HG03135 (cell line): ENCODE measurements around the gene VEGFA.

Experiments used
- ATAC-seq: cut with Tn5 transposase; IDR thresholded peaks from one replicate; pipeline ENCODE4 v1.9.1; 2021; ENCODE audit warnings: mild to moderate bottlenecking, moderate library complexity; ENCODE audit not compliant: unreplicated experiment

VEGFA gene

DNA sequence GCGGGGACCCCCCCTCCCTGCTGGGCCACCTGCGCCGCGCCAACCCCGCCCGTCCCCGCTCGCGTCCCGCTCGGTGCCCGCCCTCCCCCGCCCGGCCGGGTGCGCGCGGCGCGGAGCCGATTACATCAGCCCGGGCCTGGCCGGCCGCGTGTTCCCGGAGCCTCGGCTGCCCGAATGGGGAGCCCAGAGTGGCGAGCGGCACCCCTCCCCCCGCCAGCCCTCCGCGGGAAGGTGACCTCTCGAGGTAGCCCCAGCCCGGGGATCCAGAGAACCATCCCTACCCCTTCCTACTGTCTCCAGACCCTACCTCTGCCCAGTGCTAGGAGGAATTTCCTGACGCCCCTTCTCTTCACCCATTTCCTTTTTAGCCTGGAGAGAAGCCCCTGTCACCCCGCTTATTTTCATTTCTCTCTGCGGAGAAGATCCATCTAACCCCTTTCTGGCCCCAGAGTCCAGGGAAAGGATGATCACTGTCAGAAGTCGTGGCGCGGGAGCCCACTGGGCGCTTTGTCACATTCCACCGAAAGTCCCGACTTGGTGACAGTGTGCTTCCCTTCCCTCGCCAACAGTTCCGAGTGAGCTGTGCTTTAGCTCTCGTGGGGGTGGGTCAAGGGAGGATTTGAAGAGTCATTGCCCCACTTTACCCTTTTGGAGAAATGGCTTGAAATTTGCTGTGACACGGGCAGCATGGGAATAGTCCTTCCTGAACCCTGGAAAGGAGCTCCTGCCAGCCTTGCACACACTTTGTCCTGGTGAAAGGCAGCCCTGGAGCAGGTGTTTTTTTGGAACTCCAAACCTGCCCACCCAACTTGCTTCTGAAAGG is 2.1 kb downstream of the VEGFA start:
- no peak for ATAC-seq

DNA sequence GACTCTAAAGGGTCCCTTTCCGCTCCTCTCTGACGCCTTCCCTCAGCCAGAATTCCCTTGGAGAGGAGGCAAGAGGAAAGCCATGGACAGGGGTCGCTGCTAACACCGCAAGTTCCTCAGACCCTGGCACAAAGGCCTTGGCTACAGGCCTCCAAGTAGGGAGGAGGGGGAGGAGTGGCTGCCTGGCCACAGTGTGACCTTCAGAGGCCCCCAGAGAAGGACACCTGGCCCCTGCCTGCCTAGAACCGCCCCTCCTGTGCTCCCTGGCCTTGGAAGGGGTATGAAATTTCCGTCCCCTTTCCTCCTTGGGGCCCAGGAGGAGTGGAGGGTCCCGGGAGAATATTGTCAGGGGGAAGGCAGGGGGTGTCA is 2.7 kb downstream of the VEGFA start:
- no peak for ATAC-seq

DNA sequence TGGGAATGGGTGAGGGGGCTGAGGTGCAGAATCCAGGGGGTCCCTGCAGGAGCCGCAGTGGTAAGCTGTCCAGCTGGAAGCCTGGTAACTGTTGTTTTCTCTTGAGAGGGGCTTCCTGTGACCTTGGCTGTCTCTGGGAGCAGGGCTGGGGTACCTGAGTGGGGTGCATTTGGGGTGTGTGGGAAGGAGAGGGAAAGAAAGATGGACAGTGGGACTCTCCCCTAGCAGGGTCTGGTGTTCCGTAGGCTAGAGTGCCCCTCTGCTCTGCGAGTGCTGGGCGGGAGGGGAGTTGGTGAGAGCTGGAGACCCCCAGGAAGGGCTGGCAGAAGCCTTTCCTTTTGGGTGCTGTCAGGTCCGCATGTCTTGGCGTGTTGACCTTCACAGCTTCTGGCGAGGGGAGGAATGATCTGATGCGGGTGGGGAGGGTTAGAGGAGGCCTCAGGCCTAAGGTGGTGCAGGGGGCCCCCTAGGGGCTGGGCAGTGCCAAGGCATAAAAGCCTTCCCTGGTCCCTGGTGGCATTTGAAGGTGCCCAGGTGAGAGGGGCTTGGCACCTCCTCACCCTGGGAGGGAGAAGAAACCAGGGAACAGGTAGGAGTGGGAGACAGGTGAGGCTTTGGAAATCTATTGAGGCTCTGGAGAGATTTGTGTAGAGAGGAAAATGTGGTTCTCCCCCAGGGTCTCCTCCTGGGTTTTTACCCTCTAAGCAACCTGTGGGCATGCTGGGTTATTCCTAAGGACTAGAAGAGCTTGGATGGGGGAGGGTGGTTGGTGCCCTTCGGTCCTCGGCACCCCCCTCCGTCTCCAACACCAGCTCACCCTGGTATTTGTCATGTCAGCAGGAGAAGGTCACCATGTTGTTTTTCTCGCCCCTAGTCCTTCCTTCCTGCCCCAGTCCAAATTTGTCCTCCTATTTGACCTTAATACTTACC is 3.3 kb downstream of the VEGFA start:
- no peak for ATAC-seq

DNA sequence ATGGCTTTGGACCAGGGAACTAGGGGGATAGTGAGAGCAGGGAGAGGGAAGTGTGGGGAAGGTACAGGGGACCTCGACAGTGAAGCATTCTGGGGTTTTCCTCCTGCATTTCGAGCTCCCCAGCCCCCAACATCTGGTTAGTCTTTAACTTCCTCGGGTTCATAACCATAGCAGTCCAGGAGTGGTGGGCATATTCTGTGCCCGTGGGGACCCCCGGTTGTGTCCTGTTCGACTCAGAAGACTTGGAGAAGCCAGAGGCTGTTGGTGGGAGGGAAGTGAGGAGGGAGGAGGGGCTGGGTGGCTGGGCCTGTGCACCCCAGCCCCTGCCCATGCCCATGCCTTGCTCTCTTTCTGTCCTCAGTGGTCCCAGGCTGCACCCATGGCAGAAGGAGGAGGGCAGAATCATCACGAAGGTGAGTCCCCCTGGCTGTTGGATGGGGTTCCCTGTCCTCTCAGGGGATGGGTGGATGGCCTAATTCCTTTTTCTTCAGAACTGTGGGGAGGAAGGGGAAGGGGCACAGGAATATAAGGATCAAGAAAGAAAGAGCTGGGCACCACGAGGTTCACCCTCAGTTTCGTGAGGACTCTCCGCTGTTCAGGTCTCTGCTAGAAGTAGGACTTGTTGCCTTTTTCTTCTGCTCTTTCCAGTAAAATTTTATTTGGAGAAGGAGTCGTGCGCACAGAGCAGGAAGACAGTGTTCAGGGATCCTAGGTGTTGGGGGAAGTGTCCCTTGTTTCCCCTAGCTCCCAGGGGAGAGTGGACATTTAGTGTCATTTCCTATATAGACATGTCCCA is 4.2 kb downstream of the VEGFA start:
- no peak for ATAC-seq

DNA sequence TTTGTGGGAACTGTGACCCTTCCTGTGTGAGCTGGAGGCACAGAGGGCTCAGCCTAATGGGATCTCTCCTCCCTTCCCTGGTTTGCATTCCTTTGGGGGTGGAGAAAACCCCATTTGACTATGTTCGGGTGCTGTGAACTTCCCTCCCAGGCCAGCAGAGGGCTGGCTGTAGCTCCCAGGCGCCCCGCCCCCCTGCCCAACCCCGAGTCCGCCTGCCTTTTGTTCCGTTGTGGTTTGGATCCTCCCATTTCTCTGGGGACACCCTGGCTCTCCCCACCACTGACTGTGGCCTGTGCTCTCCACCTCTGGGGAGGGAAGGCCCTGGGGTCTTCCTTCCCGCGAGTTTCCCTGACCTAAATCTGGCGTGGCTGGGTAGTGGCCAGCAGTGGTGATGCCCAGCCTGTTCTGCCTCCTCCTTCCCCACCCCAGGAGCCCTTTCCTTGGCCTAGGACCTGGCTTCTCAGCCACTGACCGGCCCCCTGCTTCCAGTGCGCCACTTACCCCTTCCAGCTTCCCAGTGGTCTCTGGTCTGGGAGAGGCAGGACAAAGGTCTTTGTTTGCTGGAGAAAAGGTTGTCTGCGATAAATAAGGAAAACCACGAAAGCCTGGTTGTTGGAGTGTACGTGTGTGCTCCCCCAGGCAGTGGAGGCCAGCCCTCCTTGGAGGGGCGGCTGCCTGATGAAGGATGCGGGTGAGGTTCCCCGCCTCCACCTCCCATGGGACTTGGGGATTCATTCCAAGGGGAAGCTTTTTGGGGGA is 4.9 kb downstream of the VEGFA start:
- no peak for ATAC-seq

DNA sequence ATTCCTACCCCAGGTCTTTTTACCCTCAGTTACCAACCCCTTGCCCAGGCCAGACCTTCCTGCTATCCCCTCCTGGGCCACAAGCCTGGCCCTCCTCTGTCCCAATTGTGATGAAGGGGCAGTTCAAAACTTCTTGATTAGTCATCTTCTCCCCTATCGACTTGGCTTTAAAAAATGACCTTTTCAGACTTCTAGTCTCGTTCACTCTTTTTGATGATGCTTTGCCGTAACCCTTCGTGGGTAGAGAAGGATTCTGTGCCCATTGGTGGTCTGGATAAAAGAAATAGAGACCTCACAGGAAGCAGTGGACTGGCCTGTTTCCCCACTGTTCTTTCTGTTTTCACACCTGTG is 5.5 kb downstream of the VEGFA start:
- ATAC-seq, result no peak

DNA sequence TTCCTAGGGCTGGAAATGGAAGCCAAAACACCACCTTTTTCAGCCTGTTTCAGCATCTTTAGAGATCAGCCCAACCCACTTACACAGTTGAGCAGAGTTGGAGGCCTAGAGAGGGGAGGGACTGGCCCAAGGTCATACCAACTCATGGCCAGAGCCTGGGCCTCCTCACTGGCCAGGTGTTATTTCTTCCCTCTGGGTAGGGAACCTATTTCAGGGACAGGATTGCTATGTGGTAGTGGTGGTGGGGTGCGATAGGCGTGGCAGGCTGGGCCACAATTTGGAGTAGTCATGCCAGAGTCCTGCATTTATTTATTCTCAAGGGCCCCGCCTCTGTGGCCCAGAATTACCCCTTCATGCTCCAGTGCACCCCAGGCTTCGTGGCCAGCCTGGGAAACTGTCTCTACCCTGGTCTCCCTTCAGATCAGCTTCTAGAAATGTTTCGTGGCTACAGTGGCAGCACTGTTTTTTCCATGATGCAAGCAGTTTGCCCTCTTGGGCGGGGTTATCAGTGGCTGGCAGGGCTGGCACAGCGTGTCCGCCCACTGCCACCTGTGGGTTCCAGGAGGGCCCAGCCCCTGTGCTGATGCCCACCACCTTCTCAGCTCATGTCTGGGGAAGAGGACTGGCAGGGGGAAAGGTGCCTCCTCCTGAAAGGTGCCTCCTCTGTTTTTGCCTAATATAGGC is 6.2 kb downstream of the VEGFA start:
- ATAC-seq, result no peak

DNA sequence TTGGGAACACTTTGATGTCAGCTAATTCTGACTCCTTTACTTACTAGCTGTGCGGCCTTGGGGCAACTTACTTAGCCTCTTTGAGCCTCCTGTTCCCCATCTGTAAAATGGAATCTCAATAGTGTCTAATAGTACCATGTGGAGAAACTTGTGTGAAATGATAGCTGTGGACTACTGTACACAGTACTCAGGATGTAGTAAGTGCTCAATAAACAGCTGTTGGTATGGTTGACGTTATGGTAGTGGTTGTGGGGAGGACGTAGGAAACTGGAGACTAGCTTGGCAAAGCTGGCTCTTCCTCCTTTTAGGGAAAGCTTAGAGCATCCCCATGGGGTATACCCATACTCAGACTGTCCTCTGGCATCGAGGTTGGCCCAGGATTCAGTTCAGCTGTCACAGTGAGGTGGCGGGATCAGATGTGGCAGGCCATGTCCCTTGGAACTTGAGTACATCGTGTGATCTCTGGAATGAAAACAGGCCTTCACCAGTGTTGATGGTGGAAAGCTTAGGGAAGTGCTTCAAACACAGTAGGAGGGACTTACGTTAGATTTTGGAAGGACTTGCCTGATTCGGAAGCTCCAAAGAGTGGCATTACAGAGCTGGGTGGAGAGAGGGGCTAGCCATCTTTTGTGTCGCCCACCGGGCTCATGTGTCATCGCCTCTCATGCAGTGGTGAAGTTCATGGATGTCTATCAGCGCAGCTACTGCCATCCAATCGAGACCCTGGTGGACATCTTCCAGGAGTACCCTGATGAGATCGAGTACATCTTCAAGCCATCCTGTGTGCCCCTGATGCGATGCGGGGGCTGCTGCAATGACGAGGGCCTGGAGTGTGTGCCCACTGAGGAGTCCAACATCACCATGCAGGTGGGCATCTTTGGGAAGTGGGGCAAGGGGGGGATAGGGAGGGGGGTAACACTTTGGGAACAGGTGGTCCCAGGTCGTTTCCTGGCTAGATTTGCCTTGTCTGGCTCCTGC is 7.1 kb downstream of the VEGFA start:
- ATAC-seq, result no peak

DNA sequence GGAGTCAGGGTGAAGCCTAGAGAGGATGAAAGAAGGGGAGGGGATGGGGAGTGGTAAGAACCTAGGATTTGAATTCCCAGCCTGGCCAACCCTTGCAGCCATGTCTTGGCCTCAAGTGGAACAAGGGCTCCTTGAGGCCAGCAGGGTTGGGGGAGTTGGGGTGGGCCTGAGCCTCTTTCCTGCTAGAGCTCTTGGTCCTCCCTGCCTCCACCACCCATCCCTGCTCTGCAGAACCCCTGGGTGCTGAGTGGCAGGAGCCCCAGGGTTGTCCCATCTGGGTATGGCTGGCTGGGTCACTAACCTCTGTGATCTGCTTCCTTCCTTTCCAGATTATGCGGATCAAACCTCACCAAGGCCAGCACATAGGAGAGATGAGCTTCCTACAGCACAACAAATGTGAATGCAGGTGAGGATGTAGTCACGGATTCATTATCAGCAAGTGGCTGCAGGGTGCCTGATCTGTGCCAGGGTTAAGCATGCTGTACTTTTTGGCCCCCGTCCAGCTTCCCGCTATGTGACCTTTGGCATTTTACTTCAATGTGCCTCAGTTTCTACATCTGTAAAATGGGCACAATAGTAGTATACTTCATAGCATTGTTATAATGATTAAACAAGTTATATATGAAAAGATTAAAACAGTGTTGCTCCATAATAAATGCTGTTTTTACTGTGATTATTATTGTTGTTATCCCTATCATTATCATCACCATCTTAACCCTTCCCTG is 8.3 kb downstream of the VEGFA start:
- ATAC-seq, result no peak

DNA sequence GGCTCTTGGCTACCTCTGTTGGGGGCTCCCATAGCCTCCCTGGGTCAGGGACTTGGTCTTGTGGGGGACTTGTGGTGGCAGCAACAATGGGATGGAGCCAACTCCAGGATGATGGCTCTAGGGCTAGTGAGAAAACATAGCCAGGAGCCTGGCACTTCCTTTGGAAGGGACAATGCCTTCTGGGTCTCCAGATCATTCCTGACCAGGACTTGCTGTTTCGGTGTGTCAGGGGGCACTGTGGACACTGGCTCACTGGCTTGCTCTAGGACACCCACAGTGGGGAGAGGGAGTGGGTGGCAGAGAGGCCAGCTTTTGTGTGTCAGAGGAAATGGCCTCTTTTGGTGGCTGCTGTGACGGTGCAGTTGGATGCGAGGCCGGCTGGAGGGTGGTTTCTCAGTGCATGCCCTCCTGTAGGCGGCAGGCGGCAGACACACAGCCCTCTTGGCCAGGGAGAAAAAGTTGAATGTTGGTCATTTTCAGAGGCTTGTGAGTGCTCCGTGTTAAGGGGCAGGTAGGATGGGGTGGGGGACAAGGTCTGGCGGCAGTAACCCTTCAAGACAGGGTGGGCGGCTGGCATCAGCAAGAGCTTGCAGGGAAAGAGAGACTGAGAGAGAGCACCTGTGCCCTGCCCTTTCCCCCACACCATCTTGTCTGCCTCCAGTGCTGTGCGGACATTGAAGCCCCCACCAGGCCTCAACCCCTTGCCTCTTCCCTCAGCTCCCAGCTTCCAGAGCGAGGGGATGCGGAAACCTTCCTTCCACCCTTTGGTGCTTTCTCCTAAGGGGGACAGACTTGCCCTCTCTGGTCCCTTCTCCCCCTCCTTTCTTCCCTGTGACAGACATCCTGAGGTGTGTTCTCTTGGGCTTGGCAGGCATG is 9.2 kb downstream of the VEGFA start:
- no peak for ATAC-seq

DNA sequence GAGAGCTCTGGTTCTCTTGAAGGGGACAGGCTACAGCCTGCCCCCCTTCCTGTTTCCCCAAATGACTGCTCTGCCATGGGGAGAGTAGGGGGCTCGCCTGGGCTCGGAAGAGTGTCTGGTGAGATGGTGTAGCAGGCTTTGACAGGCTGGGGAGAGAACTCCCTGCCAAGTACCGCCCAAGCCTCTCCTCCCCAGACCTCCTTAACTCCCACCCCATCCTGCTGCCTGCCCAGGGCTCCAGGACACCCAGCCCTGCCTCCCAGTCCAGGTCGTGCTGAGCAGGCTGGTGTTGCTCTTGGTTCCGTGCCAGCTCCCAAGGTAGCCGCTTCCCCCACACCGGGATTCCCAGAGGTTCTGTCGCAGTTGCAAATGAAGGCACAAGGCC is 9.8 kb downstream of the VEGFA start:
- ATAC-seq, result no peak

DNA sequence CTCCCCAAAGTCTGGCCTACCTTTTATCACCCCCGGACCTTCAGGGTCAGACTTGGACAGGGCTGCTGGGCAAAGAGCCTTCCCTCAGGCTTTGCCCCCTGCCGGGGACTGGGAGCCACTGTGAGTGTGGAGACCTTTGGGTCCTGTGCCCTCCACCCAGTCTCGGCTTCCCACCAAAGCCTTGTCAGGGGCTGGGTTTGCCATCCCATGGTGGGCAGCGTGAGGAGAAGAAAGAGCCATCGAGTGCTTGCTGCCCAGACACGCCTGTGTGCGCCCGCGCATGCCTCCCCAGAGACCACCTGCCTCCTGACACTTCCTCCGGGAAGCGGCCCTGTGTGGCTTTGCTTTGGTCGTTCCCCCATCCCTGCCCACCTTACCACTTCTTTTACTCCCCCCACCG is 10.3 kb downstream of the VEGFA start:
- ATAC-seq, result no peak

DNA sequence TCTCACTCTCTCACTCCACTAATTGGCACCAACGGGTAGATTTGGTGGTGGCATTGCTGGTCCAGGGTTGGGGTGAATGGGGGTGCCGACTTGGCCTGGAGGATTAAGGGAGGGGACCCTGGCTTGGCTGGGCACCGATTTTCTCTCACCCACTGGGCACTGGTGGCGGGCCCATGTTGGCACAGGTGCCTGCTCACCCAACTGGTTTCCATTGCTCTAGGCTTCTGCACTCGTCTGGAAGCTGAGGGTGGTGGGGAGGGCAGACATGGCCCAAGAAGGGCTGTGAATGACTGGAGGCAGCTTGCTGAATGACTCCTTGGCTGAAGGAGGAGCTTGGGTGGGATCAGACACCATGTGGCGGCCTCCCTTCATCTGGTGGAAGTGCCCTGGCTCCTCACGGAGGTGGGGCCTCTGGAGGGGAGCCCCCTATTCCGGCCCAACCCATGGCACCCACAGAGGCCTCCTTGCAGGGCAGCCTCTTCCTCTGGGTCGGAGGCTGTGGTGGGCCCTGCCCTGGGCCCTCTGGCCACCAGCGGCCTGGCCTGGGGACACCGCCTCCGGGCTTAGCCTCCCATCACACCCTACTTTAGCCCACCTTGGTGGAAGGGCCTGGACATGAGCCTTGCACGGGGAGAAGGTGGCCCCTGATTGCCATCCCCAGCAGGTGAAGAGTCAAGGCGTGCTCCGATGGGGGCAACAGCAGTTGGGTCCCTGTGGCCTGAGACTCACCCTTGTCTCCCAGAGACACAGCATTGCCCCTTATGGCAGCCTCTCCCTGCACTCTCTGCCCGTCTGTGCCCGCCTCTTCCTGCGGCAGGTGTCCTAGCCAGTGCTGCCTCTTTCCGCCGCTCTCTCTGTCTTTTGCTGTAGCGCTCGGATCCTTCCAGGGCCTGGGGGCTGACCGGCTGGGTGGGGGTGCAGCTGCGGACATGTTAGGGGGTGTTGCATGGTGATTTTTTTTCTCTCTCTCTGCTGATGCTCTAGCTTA is 11.2 kb downstream of the VEGFA start:
- no peak for ATAC-seq

DNA sequence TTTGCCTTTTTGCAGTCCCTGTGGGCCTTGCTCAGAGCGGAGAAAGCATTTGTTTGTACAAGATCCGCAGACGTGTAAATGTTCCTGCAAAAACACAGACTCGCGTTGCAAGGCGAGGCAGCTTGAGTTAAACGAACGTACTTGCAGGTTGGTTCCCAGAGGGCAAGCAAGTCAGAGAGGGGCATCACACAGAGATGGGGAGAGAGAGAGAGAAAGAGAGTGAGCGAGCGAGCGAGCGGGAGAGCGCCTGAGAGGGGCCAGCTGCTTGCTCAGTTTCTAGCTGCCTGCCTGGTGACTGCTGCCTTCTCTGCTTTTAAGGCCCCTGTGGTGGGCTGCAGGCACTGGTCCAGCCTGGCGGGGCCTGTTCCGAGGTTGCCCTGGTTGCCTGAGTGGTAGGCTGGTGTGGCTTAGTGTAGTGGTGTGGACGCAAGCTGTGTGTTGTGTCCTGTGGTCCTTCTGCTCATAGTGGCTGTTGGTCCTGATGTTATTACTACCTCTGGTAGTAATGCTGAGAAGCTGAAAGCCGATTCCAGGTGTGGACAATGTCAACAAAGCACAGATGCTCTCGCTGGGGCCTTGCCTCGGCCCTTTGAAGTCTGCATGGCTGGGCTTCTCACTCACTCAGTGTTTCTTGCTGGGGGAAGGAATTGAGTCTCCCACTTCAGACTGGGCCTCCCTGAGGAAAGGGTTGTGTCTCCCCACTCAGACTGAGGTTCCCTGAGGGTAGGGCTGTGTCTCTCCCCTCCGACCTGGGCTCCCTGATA is 12.1 kb downstream of the VEGFA start:
- ATAC-seq, result no peak

DNA sequence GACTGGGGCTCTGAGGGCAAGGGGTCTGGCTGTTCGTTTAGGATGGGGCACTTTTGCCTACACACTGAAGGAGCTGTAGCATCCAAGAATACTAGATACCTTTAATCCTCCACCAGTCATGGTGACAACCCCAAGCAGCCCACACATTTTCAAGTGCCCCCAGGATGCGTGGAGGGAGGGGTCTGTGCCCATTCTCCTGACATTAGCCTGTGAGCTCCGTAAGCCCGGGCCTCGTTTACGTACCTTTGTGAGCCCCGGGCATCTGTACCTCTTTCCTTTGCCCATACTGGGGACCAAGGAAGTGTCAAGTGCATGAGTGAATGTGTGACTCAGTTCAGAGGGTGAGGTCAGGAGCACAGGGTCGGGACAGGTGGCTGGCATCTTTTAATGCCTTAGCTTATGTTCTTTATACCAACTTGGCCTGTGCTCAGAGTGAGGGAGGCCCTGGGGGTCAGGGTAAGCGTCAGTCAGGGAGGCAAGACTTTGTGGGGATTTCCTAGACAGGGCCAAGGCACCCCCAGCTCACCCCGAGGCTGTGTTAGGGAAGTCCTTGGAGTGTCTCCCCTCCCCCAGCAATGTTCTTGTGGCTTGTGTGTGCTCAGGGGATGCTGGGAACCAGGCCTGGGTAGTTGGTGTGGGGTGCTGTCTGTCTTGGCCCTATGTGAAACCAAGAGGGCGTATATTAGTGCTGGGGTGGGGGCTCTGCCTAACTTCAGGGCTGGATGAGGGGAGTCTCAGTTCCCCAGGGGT is 12.9 kb downstream of the VEGFA start:
- no peak for ATAC-seq
